Panc1 (cell line): ENCODE results near the gene FYCO1. TPM values are rescaled to one million over a fixed set of nuclear protein-coding genes. Genes with fewer than 3 reads are reported as not detected.

ENCODE experiments used
- ATAC-seq: fragments of 200-7000 bp; cut with Tn5 transposase; 2 replicates; pipeline ENCODE4 v1.9.1; 2020; ENCODE audit warnings: mild to moderate bottlenecking, moderate library complexity
- BruUV-seq: library from RNA; stranded (reverse); fragments of 400-500 nt; replicated peaks from 2 replicates; lab custom pipeline; 2021; lab: Mats Ljungman, UMichigan
- CTCF ChIA-PET: fragments of 300-600 bp; sonication (Branson Sonifier 250); formaldehyde crosslinking; loops from one replicate; lab custom pipeline; 2022; ENCODE audit warnings: antibody characterized with exemption; lab: Charles Lee
- POLR2A ChIA-PET: fragments of 300-600 bp; sonication (Branson Sonifier 250); formaldehyde crosslinking; loops from one replicate; lab custom pipeline; 2022; ENCODE audit warnings: antibody characterized with exemption; lab: Charles Lee
- DNase-seq: peaks from one replicate; pipeline ENCODE4 v3.0.0-alpha.2; 2010; ENCODE audit warnings: low read depth, low spot score
- H3K27ac ChIP-seq: 2 replicates; pipeline ENCODE4 v1.5.1; 2011; ENCODE audit warnings: mild to moderate bottlenecking, low read length, inconsistent platforms
- H3K27me3 ChIP-seq: fragments of 200-500 bp; sonication (Bioruptor generic); 2 replicates; pipeline ENCODE4 v1.6.0; 2014; ENCODE audit warnings: low read length, inconsistent platforms; ENCODE audit not compliant: control insufficient read depth, insufficient read depth
- H3K36me3 ChIP-seq: fragments of 200-500 bp; sonication (Bioruptor generic); 2 replicates; pipeline ENCODE4 v1.5.1; 2014; ENCODE audit warnings: inconsistent platforms, mild to moderate bottlenecking, low read length, moderate library complexity; ENCODE audit not compliant: control insufficient read depth, insufficient read depth
- H3K4me1 ChIP-seq: 2 replicates; pipeline ENCODE4 v1.5.1; 2011; ENCODE audit warnings: inconsistent platforms, mild to moderate bottlenecking, low read length, moderate library complexity; ENCODE audit not compliant: control insufficient read depth, insufficient read depth
- H3K4me3 ChIP-seq, 2 experiments: 2 replicates each; pipeline ENCODE4 v1.5.1; 2011 to 2012; ENCODE audit warnings: low read depth in 2 of 2, low read length in 2 of 2, mild to moderate bottlenecking in 2 of 2, inconsistent platforms in 1 of 2, moderate library complexity in 1 of 2
- H3K9me3 ChIP-seq: fragments of 200-500 bp; sonication (Bioruptor generic); 2 replicates; pipeline ENCODE4 v1.5.1; 2014; ENCODE audit warnings: low read depth, mild to moderate bottlenecking, inconsistent platforms, low read length, moderate library complexity; ENCODE audit not compliant: control insufficient read depth, insufficient read depth
- POLR2AphosphoS5 ChIP-seq: IDR thresholded peaks from 2 replicates; pipeline ENCODE4 v1.6.1; 2012; ENCODE audit warnings: mild to moderate bottlenecking, low read depth, low read length, moderate library complexity
- SIN3A ChIP-seq: IDR thresholded peaks from 2 replicates; pipeline ENCODE4 v1.6.1; 2012; ENCODE audit warnings: low read depth, mild to moderate bottlenecking, low read length, moderate library complexity, borderline replicate concordance; ENCODE audit not compliant: insufficient read depth
- TCF7L2 ChIP-seq: IDR thresholded peaks from 2 replicates; pipeline ENCODE4 v1.6.1; 2011; ENCODE audit warnings: mild to moderate bottlenecking, low read depth, low read length, inconsistent platforms
- in situ Hi-C: cut with HindIII; loops from 2 replicates; pipeline ENCODE4 v1.10.0; 2016; ENCODE audit warnings: low sequenced_read_pairs, low pct_unique_long_range_greater_than_20kb
- intact Hi-C: fragments of 100-400 bp; cut with micrococcal nuclease; formaldehyde crosslinking; loops from one replicate; pipeline ENCODE4 v1.10.0; 2022; ENCODE audit not compliant: unreplicated experiment
- total RNA-seq: library from RNA; stranded (reverse); gene quantifications from one replicate; pipeline ENCODE4 v1.2.1, GENCODE V29; 2021; ENCODE audit not compliant: unreplicated experiment
- TF ChIP-seq, protein P1 (sequence below): fragments of 450-650 bp; IDR thresholded peaks from 2 replicates; pipeline ENCODE4 v1.5.1; 2017; ENCODE audit warnings: mild to moderate bottlenecking
- TF ChIP-seq, protein P2 (sequence below), 2 experiments: IDR thresholded peaks; 2 replicates each; pipeline ENCODE4 v1.6.1; 2011 to 2012; ENCODE audit warnings: low read depth in 2 of 2, control low read depth in 1 of 2, low read length in 1 of 2, mild to moderate bottlenecking in 1 of 2, moderate library complexity in 1 of 2; ENCODE audit not compliant: insufficient read depth in 1 of 2

Gene FYCO1
- total RNA-seq, 1 experiment from 2014 or later = 8.7 TPM

DNA sequence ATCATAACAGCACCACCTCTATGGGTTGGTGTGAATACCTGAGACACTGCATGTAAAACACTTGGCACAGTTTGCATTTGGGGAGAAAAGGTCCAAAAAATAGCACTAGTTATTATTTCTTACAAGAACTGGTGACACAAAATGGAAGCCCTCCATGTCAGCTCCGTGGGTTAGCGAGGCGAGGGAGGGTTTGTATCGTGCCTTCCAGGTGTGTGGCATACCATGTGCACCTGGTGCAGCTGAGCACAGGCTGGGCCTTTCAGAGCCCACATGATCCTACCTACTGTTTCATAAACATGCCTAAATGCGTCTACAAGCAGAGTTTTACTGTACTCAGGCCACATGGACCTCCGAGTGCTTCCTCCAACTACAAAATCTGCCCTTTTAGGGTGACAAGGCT is 46.7 kb downstream of the FYCO1 start:
- ATAC-seq = no peak

DNA sequence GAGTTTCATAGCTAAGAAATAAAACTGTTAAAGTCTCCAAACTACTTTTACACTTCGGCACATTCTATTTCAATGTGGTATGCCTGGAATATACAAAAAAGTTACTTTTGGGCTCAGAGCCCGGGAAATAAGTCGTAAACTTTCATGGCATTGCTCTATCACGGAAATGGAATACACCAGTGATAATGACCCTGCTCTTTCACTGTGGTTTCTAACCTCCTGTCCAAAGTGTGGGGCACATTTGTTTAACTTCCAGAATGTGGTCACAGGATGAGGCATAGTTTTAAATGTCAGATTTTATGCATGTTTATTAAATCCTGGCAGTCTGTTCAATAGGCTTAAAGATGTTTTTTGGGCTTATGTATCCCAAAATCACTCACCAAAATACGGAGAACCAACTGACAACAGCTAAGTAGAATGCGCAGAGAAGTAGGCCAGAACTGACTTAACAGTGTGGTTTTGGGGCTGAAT is 47.3 kb downstream of the FYCO1 start:
- no peak for ATAC-seq
- Histone ChIP-seq H3K36me3 (no peaks in the 10 kb centered on the region), H3K9me3 (no peaks in the 10 kb centered on the region), H3K4me1 (no peaks in the 10 kb centered on the region), H3K27ac (no peak overlapping the region), H3K4me3 (no peak overlapping the region), H3K27me3 (no peaks in the 10 kb centered on the region)
- in situ Hi-C loops = no loop called here
- TF ChIP-seq POLR2AphosphoS5 (no peak), TCF7L2 (no peak), SIN3A (no peak)
- TF ChIP-seq, protein P1, sequence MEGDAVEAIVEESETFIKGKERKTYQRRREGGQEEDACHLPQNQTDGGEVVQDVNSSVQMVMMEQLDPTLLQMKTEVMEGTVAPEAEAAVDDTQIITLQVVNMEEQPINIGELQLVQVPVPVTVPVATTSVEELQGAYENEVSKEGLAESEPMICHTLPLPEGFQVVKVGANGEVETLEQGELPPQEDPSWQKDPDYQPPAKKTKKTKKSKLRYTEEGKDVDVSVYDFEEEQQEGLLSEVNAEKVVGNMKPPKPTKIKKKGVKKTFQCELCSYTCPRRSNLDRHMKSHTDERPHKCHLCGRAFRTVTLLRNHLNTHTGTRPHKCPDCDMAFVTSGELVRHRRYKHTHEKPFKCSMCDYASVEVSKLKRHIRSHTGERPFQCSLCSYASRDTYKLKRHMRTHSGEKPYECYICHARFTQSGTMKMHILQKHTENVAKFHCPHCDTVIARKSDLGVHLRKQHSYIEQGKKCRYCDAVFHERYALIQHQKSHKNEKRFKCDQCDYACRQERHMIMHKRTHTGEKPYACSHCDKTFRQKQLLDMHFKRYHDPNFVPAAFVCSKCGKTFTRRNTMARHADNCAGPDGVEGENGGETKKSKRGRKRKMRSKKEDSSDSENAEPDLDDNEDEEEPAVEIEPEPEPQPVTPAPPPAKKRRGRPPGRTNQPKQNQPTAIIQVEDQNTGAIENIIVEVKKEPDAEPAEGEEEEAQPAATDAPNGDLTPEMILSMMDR = no peak
- TF ChIP-seq, protein P2, sequence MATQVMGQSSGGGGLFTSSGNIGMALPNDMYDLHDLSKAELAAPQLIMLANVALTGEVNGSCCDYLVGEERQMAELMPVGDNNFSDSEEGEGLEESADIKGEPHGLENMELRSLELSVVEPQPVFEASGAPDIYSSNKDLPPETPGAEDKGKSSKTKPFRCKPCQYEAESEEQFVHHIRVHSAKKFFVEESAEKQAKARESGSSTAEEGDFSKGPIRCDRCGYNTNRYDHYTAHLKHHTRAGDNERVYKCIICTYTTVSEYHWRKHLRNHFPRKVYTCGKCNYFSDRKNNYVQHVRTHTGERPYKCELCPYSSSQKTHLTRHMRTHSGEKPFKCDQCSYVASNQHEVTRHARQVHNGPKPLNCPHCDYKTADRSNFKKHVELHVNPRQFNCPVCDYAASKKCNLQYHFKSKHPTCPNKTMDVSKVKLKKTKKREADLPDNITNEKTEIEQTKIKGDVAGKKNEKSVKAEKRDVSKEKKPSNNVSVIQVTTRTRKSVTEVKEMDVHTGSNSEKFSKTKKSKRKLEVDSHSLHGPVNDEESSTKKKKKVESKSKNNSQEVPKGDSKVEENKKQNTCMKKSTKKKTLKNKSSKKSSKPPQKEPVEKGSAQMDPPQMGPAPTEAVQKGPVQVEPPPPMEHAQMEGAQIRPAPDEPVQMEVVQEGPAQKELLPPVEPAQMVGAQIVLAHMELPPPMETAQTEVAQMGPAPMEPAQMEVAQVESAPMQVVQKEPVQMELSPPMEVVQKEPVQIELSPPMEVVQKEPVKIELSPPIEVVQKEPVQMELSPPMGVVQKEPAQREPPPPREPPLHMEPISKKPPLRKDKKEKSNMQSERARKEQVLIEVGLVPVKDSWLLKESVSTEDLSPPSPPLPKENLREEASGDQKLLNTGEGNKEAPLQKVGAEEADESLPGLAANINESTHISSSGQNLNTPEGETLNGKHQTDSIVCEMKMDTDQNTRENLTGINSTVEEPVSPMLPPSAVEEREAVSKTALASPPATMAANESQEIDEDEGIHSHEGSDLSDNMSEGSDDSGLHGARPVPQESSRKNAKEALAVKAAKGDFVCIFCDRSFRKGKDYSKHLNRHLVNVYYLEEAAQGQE (IDR thresholded peaks at IDR 0.05; ENCODE audit: insufficient read depth in 1 of 2, low read depth in 2 of 2, low read length in 1 of 2) = no peak
- BruUV-seq = no TSS peak
- CTCF ChIA-PET = no interaction called here
- POLR2A ChIA-PET = no interaction called here
- intact Hi-C loops = no loop called here
- no peak for DNase-seq

More for the DNA sequence above, 46.7 kb downstream of the FYCO1 start:
- H3K27ac ChIP-seq = no peak overlapping the region
- ChIA-PET POLR2A (no interaction called here), CTCF (no interaction called here)
- no peaks in the 10 kb centered on the region for H3K27me3 ChIP-seq
- no peaks in the 10 kb centered on the region for H3K9me3 ChIP-seq
- no peaks in the 10 kb centered on the region for H3K4me1 ChIP-seq
- in situ Hi-C loops = no loop called here
- intact Hi-C loops = no loop called here
- TF ChIP-seq POLR2AphosphoS5 (no peak), SIN3A (no peak), TCF7L2 (no peak)
- TF ChIP-seq, protein P1 = no peak
- TF ChIP-seq, protein P2 (IDR thresholded peaks at IDR 0.05; ENCODE audit: insufficient read depth in 1 of 2, low read depth in 2 of 2, low read length in 1 of 2) = no peak
- DNase-seq = no peak
- H3K4me3 ChIP-seq = no peak overlapping the region
- BruUV-seq = no TSS peak
- H3K36me3 ChIP-seq = no peaks in the 10 kb centered on the region
